ENCODE measurements around the gene ITGB5.

Gene ITGB5

GRCh38 chr3:124858275-124858674, 28.9 kb downstream of the ITGB5 start:
- DNase-seq: no peak

DNA sequence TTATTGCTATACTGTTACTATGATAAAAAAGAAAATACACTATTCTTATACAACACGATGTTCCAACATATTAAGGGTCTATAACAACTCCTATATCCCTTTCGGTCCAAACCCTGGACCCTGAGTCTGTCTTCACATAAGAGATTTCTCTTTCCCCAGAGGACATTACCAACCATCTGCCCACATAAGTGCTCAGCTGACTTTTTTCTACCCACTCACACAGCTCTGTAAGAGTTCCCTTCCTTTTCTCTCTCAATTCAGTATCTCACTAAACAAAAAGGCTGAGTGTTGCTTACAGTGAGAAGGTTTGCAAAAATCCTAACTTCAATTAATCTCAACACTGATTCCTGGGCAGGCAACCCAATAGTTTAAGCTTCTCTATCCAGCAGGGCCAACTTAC, 30.5 kb downstream of the ITGB5 start:
- DNase-seq: no peak

GRCh38 chr3:124854009-124854408, 33.2 kb downstream of the ITGB5 start:
- DNase-seq: no peak

DNA sequence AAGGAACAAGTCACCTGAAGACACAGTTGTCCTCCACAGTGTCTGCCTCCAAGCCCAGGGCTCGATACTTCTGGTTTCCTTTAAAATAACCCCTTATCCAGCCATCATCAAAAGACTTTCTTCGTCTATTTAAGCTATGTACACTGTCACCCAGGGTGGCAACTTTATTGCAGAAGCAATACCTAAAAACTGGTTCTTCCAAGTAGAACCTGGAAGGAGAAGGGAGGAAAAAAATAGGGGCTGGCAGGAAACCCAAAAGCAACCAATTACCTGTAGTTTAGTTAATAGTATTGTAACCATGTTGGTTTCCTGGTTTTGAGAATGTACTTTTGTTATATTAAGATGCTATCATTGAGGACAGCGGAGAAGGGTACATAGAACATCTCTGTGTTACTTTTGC, 33.7 kb downstream of the ITGB5 start:
- DNase-seq: no peak

DNA sequence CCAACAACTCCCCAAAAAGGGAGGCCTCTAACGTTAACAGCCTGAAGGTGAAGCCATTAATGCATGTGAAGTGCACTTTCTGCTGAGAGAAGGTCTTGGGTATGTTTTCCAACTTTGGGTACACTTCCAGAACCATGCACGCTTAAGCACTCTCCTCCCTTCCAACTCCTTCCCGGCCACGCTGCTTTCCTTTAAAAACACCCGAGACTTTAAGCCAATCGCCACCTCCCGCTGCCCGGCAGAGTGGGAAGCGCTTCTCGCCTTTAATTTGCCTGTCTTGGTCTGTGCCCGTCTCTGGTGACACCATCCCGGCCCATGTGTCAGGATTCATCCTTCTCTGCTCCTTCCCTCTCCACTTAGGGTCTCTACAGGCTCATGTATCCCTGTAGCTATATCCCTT, 35.3 kb downstream of the ITGB5 start:
- no peak for DNase-seq

DNA sequence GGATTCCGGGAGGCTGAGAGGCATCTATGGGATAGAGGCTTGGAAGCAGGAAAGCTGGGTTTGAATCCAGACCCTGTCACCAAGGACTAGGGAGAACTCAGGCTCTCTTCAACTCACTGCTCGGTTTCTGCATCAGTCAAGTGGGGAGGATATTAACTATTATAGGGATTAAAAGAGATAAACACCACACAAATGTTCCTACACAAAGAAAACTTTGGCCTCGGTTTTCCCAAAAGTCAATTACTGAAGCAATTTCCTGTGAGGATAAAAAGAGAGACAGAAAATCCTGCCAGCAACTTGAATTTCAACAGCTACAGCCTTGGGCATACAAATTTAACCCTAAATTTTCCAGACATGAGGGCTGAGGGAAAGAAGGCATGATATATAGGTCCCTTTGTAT, 36.0 kb downstream of the ITGB5 start:
- DNase-seq: no peak

DNA sequence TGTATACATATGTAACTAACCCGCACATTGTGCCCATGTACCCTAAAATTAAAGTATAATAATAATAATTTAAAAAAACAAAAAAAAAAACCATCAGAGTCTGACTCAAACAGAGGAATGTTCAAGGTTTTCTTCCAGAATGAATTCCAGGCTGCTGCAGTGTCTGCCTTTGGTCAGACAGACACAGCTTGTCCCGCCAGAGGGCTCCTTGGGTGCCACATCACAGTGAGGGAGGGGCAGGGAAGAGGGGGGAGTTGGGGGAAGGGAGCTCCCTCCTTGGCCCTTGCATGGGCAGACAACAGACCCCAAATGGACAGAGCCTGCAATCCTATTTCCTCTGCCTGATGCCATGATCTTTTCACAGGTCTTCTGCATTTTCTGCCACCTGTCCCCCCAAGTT, 36.5 kb downstream of the ITGB5 start:
- DNase-seq: no peak

DNA sequence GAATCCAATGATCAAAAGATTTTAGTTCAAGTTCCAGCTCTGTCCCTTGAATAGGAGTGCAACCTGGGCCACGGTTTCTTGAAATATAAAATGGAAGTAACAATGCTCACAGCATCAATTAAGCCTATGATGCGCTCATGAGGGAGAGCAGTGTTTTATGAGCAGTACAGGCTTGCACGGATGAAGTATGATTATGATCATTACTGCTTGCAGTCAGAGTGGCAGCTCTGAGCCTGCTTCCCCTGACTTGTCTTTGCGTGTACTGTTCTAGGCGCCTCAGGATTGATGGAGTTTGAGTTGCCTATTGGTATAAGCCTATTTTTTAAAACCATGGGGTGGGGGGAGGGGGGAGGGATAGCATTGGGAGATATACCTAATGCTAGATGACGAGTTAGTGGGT, 37.0 kb downstream of the ITGB5 start:
- no peak for DNase-seq

DNA sequence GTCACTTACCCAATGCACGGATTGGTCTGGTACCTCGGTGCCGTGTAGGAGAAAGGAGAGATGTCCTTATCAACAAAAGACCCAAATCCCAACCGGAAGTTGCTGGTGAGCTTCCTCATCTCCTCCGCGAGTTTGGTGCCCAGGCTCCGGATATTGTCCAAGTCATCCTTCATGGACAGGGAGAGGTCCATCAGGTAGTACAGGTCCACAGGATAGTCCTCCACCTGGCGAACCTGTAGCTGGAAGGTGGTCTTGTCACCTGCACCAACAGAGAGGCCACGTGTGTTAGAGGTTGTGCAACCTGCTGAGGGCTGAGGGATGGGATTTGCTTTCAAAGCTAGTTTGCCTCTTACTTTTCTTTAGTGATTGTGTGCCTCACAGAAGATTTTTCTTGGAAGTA, 38.9 kb downstream of the ITGB5 start:
- no peak for DNase-seq

GRCh38 chr3:124847863-124848262, 39.3 kb downstream of the ITGB5 start:
- no peak for DNase-seq

DNA sequence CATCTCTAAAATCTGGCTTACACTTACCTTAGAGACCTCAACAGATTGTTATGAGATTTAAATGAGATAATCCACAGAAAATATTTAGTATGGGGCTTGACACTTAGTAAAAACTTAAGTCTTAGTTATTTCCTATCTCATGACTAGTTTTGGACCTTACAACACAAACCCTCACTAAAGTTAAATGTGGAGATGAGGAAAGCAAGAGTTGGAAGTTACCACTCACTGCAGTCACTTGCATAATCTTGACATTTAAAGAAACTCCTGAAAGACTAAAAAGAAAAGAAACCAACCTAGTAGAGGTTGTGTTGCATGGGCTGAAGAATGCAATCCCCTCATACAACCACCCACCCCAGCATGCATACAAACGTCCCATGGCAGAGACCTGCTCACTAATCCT, 40.1 kb downstream of the ITGB5 start:
- no peak for DNase-seq

DNA sequence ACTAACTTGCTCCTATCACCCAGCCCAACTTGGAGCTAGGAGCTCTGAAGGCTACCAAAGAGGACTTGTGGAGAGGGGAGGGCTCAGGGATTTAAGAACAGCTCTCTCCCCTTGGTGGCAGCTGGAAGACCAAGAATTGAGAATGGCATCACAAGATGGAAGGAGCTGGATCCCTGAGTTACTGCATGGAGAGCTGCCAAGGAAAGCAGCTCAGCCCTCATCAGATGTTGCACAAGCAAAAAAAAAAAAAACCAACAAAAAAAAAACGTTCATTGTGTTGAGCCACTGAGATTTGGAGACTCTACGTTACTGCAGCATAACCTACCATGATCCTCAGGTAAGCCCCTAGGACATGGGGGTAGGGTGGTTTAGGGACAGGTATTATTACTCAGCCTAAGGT, 41.0 kb downstream of the ITGB5 start:
- no peak for DNase-seq

GRCh38 chr3:124845406-124845805, 41.8 kb downstream of the ITGB5 start:
- DNase-seq: no peak

- no peak for DNase-seq
Measured at GRCh38 chr3:124843506-124844177, 43.5 kb downstream of the ITGB5 start.

- no peak for DNase-seq
Measured at GRCh38 chr3:124843047-124843446, 44.1 kb downstream of the ITGB5 start.

DNA sequence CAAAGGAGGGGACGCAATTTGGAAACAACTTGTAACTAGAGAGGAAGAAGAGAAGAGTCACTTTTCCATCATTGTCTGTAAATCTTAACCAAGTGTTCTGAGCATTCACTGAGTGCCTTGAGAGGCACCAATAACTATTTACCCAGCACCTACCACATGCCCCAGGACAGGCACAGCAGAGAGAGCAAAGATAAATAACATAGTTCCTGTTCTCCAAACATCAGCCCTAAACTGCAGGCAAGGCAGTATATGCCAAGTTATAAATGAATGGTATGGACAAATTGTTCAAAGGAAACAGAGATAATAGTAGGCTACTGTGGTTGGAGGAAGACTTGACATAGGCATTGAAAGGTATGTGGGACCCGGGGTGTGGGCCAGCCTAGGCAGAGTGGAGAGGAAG, 45.6 kb downstream of the ITGB5 start:
- DNase-seq: no peak

DNA sequence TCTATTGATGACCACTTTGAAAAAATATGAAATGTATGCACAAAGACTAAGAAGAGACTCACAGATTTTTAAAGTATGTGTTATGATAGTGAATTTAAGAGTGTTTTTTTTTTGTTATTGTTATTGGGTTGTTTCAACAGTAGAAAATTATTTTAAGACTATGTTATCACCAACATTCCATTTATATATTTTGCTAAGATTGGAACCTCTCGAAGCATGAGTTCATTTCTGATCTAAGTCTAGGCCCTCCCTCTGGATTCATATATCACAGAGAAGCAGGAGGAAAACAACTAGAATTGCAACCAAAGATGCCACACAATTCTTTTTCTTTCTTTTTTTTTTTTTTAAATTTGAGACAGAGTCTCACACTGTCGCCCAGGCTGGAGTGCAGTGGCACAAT, 46.8 kb downstream of the ITGB5 start:
- DNase-seq: no peak

- DNase-seq: no peak
Measured at GRCh38 chr3:124839896-124840295, 47.3 kb downstream of the ITGB5 start.

DNA sequence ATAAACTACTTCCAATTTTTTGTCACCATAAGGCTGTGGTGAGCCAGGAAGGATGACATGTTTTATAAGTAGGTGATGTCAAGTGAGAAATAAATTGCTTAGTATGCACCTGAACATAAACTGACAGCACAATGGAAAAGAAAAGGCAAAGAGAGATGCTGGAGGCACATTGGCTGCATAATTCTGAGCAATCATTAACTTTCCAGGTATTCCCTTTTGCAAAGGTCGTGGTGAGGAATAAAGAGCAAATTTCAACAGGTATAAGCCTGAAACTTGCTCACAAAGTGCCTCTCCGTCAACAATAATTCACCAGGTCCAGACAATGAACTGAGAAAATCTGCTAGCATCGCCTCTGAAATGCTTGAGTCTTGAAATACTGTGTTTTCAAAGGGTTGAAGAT, 48.2 kb downstream of the ITGB5 start:
- no peak for DNase-seq

- DNase-seq: no peak
Measured at GRCh38 chr3:124837730-124838186, 49.4 kb downstream of the ITGB5 start.

- DNase-seq: no peak
Measured at GRCh38 chr3:124837065-124837464, 50.1 kb downstream of the ITGB5 start.

DNA sequence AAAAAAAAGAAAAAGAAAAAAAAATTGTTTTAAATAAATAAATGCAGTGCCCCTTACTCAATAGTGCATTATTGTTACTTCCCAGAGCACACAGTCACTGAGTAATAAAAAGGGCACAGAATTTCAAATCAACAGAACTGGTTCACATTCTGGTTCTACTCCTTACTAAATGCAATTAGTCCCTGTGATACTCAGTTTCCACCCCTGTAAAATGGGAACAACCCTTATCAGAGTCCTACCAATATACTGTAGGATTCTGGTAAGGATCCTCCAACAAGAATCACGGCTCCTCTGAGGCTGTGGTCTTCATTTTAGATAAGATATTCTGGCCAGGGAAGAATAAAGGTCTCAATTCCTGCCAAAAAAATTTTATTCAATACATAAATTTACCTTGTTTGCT, 50.7 kb downstream of the ITGB5 start:
- no peak for DNase-seq

GRCh38 chr3:124834723-124835718, 52.1 kb downstream of the ITGB5 start:
- DNase-seq: peak; percentile 39

- no peak for DNase-seq
Measured at GRCh38 chr3:124833710-124834332, 53.3 kb downstream of the ITGB5 start.
